HG02763 (cell line): ENCODE results near the gene HADHB.
"Not testable (repeated sequence)": the region's sequence is repeated elsewhere in the genome, so short reads cannot be mapped to it uniquely, and the experiment has no call there.

Experiments
- ATAC-seq: cut with Tn5 transposase; IDR thresholded peaks from one replicate; pipeline ENCODE4 v1.9.1; 2021; ENCODE audit warnings: mild to moderate bottlenecking, moderate library complexity; ENCODE audit not compliant: unreplicated experiment

Gene HADHB

DNA sequence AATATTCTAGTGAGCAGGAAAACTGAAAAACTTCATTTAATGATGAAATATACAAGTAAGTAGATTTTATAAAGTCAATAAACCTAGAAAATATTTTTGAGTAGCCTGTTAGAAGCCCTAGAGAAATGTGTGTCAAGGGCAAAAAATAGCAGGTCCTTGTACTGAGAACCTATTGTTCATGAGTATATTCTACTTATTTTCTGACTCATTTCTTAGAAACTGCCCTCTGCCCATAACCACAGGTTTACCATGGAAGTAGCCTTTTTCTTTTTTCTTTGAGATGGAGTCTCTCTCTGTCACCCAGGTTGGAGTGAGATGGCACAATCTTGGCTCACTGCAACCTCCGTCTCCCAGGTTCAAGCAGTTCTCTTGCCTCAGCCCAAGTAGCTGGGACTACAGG lies 81.8 kb downstream of the HADHB start:
- no peak for ATAC-seq

DNA sequence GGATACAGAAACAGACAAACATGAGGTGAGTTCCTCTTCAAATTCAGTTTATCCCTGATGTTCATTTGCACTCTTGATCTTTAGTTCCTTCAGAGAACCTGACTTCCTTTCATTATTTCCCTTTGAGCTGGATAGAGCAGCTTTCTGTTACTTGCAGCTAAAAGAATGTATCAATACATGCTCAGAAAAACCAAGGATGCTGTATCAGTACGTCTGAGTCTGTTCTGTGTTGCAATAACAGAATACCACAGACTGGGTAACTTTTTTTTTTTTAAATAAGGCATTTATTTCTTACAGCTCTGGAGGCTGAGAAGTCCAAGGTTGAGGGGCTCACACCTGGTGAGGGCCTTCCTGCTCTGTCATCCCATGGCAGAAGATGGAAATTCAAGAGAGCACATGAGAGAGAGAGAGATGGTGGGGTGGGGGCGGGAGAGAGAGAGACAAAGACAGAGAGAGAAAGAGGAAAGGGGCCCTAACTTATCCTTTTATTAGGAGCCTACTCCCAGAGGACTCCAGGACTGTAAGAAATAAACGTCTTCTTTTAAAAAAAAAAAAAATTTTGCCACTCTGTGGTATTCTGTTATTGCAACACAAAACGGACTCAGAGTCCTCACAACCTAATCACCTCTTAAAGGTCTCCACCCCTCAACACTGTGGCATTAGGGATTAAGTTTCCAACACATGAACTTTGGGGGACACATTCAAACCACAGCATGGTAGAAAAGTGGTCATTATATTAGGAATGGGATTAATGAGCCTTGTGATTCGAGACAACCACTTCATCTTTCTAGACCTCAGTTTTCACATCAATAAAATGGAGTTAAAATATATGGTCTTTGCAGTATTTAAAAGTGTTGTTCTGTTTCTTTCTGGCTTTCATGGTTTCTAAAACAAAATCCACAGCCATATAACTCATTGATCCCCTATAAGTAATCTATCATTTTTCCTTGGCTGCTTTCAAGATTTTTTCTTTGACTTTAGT lies 82.8 kb downstream of the HADHB start:
- ATAC-seq, result no peak

DNA sequence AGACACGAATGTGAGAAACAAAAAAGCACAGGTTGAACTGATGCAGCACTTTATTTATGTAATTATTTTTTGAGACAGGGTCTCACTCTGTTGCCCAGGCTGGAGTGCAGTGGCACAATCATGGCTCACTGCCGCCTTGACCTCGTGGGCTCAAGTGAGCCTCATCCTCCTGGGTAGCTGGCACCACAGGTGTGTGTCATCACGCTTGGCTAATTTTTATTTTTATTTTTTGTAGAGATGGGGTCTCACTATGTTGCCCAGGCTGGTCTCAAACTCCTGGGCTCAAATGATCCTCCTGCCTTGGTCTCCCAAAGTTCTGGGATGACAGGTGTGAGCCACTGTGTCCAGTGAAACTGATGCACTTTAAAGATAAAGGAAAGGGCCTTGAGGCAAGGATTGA lies 84.3 kb downstream of the HADHB start:
- not testable (repeated sequence) for ATAC-seq

DNA sequence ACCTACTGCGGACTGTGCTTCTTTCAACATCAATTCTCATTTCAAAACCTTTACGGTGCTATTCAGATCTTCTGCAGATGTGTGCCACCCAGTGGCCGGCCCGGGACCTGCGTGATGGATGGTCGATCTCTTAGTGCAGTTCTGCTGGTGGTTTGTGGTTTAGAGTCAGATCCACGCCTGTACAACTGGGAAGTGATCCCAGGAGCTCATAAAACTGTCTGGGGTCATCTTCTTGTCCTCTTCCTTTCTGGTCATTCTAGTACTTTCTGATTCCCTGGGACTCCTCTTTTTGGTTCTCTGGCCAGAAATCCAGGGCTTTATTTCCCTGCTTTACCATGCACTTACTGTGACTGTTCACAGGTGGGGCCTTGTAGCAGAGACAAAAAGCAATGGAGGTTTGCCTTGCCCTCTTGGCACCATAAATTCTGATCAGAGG lies 85.4 kb downstream of the HADHB start:
- no peak for ATAC-seq

DNA sequence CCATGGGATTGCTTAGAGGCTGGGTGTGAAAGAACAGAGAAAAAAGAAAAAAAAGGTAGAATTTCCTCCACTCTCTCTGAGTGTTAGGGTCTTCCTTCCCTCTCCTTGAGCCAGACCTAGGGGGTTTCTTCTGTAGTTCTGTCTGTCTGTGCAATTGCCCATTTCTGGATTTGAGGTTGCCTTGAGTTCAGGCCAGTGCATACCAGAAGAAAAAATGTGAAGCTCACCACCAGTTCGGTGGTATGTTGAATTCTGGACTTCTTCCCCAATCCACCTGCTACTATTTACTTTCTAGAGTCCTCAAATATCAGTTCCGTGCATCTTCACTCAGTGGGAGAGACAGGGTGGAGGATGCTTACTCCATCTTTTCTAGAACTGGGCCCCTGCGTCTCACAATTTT lies 85.9 kb downstream of the HADHB start:
- no peak for ATAC-seq

DNA sequence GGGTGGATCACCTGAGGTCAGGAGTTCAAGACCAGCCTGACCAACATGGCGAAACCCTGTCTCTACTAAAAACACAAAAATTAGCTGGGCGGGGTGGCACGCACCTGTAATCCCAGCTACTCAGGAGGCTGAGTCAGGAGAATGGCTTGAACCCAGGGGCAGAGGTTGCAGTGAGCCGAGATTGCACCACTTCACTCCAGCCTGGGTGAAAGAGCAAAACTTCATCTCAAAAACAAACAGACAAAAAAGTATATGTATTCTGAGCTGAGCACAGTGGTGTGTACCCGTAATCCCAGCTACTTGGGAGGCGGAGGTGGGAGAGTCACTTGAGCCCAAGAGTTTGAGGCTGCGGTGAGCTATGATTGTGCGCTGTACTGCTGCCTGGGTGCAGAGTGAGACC lies 86.6 kb downstream of the HADHB start:
- not testable (repeated sequence) for ATAC-seq

DNA sequence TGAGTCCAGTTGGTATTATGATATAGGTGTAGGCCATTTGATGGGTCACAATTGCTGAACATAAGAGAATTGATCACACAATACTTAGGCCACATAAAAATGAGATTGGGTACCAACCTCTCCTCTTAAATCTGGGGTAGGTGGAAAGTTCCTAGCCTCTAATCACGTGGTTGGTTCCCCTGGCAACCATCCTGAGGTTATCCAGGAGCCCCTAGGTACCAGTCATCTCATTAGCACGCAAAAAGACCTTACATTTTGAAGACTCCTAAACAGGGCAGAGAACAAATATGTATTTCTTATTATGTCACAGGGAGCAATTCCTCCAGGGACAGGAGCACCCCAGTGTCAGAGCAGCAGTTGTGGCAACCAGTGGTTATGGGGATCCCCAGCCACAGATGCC lies 88.6 kb downstream of the HADHB start:
- ATAC-seq, result no peak

DNA sequence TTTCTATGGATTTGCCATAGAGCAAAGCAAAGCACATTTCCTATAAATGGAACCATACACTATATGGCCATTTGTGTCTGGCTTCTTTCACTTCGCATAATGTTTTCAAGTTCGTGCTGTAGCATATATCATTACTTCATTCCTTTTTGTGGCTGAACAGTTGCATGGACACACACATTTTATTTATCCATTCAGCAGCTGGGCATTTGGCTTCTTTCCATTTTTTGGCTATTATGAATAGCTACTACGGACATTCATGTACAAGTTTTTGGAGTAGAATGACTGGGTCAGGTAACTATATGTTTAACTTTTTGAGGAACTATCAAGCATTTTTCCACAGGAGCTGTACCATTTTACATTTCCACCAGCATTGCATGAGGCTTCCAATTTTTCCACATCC lies 90.5 kb downstream of the HADHB start:
- no peak for ATAC-seq

DNA sequence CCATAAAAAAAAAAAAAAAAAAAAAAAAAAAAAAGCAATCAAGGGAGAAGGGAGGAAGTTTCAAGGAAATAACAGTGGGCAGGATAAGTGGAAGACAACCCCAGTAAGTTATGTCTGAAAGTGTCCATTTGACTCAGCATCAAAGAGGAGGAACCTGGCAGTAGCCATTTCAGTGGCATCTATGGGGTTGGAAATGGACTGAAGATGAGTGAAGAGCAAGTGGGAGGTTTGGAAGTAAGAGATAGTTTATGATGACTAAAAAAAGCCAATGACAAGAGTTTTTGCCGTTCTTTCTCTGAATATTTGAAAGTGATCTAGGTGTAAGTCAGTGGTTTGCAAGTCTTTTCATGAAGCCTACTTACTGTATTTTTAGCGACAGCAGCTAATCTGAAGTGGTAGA lies 92.0 kb downstream of the HADHB start:
- no peak for ATAC-seq

DNA sequence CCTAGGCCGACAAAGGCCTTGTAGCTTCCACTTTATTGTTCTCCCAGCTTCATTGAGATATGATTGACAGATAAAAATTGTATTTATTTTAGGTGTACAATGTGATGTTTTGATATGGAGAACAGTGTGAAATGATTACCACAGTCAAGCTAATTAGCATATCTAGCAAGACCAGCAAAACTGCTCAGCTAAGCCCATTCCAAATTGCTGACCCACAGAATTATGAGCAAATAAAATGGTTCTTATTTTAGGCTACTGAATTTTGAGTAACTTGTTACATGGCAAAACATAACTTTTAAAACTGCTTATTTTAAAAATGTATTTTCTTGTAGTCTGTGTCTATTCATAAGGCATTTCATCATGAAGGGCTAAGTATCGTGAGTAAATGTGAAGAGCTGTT lies 92.6 kb downstream of the HADHB start:
- ATAC-seq, result no peak
